Activated CD4-positive, alpha-beta memory T cell treated with anti-CD3 and anti-CD28 coated beads for 36 hours (primary cell): ENCODE data around the gene HPS3. TPM values are rescaled to one million over a fixed set of nuclear protein-coding genes. Genes with fewer than 3 reads are reported as not detected.
"Not testable (repeated sequence)": the region's sequence is repeated elsewhere in the genome, so short reads cannot be mapped to it uniquely, and the experiment has no call there.

Source experiments
- CTCF ChIA-PET: fragments of 350-600 bp; sonication (Branson Sonifier 250); formaldehyde crosslinking; loops from one replicate; lab custom pipeline; 2021; ENCODE audit warnings: antibody characterized with exemption, inconsistent platforms; lab: Charles Lee
- POLR2A ChIA-PET: fragments of 350-600 bp; sonication (Branson Sonifier 250); formaldehyde crosslinking; loops from one replicate; lab custom pipeline; 2021; ENCODE audit warnings: antibody characterized with exemption; lab: Charles Lee
- DNase-seq: peaks from one replicate; pipeline ENCODE4 v3.0.0-alpha.2; 2020
- H3K27ac Mint-ChIP-seq: one replicate; pipeline ENCODE4 v1.8.0; 2021; ENCODE audit warnings: mixed read lengths
- H3K27me3 Mint-ChIP-seq: one replicate; pipeline ENCODE4 v1.8.0; 2021; ENCODE audit warnings: mixed read lengths
- H3K36me3 Mint-ChIP-seq: one replicate; pipeline ENCODE4 v1.8.0; 2021; ENCODE audit warnings: mixed read lengths
- H3K4me1 Mint-ChIP-seq: one replicate; pipeline ENCODE4 v1.8.0; 2021; ENCODE audit warnings: low read depth, mixed read lengths
- H3K4me3 Mint-ChIP-seq: one replicate; pipeline ENCODE4 v1.8.0; 2021; ENCODE audit warnings: mild to moderate bottlenecking, mixed read lengths
- H3K9me3 Mint-ChIP-seq: one replicate; pipeline ENCODE4 v1.8.0; 2021; ENCODE audit warnings: mixed read lengths
- intact Hi-C: fragments of 100-400 bp; cut with micrococcal nuclease; formaldehyde crosslinking; loops from one replicate; pipeline ENCODE4 v1.15.1; 2023
- total RNA-seq, 2 experiments: library from RNA; stranded (reverse); gene quantifications; one replicate each; pipeline ENCODE4 v1.2.3, GENCODE V29; 2021

HPS3 gene
- total RNA-seq, 2 experiments from 2014 or later, result 23.0 to 25.2 TPM

DNA sequence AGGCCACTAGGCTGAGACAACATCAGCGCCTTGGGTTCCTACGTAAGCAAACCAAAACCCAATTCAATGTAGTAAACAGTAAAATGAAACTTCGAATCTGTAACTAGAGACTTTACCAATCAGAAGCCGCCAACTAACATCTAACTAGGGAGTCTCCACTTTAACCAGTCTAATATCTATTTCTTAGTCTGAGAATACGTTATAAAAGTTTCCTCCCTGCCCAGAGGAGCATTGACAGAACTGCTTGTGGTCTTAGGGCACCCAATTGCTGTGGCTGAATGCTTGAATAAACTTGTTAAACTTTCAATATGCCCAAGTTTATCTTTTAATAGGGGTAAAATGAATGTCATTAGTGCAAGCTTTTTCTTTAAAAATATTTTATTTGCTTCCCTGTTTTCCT, 87.9 kb downstream of the HPS3 start:
- intact Hi-C loops, result no loop called here
- no peaks in the 10 kb centered on the region for H3K4me1 Mint-ChIP-seq
- H3K27me3 Mint-ChIP-seq, result no peaks in the 10 kb centered on the region
- no peaks in the 10 kb centered on the region for H3K9me3 Mint-ChIP-seq
- CTCF ChIA-PET, result no interaction called here
- DNase-seq, result no peak
- H3K4me3 Mint-ChIP-seq, result no peak overlapping the region
- POLR2A ChIA-PET, result no interaction called here
- H3K27ac Mint-ChIP-seq, result no peak overlapping the region
- H3K36me3 Mint-ChIP-seq, result no peaks in the 10 kb centered on the region

DNA sequence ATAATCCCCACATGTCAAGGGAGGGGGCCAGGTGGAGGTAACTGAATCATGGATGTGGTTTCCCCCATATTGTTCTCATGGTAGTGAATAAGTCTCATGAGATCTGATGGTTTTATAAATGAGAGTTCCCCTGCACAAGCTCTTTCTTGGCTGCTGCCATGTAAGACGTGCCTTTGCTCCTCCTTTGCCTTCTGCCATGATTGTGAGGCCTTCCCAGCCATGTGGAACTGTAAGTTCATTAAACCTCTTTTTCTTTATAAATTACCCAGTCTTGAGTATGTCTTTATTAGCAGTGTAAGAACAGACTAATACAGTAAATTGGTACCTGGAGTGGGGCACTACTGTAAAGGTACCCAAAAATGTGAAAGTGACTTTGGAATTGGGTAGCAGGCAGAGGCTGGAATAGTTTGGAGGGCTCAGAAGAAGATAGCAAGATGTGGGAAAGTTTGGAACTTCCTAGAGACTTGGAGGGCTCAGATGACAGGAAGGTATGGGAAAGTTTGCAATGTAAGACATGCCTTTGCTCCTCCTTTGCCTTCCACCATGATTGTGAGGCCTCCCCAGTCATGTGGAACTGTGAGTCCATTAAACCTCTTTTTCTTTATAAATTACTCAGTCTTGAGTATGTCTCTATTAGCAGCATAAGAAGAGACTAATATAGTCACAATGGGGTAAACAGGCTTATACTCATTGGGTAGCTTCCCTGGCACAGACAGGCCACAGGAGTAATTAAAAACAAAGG, 90.1 kb downstream of the HPS3 start:
- intact Hi-C loops, result loop anchor here (10.0 kb wide), 1 partner anchor 485 kb away; no protein-coding TSS in a partner anchor
- DNase-seq, POLR2A ChIA-PET, H3K4me3 Mint-ChIP-seq, H3K36me3 Mint-ChIP-seq, H3K9me3 Mint-ChIP-seq, H3K27ac Mint-ChIP-seq, CTCF ChIA-PET, H3K4me1 Mint-ChIP-seq, H3K27me3 Mint-ChIP-seq: not testable (repeated sequence)

DNA sequence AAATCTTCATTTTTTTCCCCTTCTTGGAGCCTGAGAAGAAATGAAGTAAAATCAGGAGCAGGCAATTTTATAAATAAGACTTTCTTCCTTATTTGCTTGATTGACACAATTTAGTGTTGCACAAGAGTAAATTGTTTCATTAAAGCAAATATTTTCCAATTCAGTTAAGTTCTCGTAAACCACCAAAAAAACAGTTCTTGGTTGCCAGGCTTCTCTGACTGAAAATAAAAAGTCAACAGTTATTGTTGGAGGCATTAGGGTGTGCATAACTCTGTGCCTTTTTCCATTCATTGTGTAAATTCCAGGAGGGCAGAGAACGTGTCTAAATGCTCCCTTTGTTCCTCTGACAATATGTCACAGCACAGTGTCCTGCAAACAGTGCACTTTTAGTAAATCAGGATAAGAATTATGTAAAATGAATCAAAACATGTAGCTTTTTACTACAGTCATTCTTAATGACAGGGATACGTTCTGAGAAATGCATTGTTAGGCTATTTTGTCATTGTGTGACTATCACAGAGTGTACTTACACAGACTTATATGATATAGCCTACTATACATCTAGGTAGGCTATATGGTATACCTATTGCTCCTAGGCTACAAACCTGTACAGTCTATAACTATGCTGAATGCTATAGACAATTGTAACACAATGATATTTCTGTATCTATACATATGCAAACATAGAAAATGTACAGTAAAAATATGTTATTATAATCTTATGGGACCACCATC, 92.5 kb downstream of the HPS3 start, which contains the start of gene CP:
TSS of gene CP (minus strand) at position 47 of the 735 bp plus-strand sequence. CDS start at position 10, 37 bp downstream.
- ChIA-PET CTCF (no interaction called here), POLR2A (no interaction called here)
- Mint-ChIP-seq H3K4me3 (no peak within 1 kb of the TSS), H3K27ac (no peak within 1 kb of the TSS), H3K9me3 (no peaks in the 10 kb centered on the region), H3K27me3 (peaks cover 3% of the 10 kb centered on the region), H3K36me3 (no peaks in the 10 kb centered on the region), H3K4me1 (peaks cover 21% of the 10 kb centered on the region)
- no peak for DNase-seq
- intact Hi-C loops, result loop anchor here (10.0 kb wide), 1 partner anchor 483 kb away; no protein-coding TSS in a partner anchor

Other genes with a start within 250 kb of the HPS3 start
- 10 to 100 TPM; 21.5 to 22.1 TPM for gene GYG1, start 138.1 kb upstream of the HPS3 start, total RNA-seq
- gene HLTF, start 43.1 kb upstream of the HPS3 start, total RNA-seq, result 10 to 100 TPM; 22.3 to 25.1 TPM
- not detected for gene CP, start 92.2 kb downstream of the HPS3 start, total RNA-seq
- not detected for gene TM4SF18, start 204.0 kb downstream of the HPS3 start, total RNA-seq
- under 1 TPM; 0.83 to 0.92 TPM for gene TM4SF1, start 248.0 kb downstream of the HPS3 start, total RNA-seq